SK-N-MC (cell line): ENCODE measurements around the gene CABP4.

Experiments
- EZH2 ChIP-seq: fragments of 200-600 bp; sonication (generic); IDR thresholded peaks from one replicate; pipeline ENCODE4 v1.6.1; 2017; ENCODE audit warnings: antibody characterized with exemption
- FOXP2 ChIP-seq: optimal IDR thresholded peaks from 2 replicates; pipeline ENCODE3; 2011; ENCODE audit warnings: mild to moderate bottlenecking, moderate library complexity; ENCODE audit not compliant: insufficient read depth; ENCODE audit errors: extremely low read length, control extremely low read depth
- POLR2AphosphoS5 ChIP-seq: IDR thresholded peaks from 2 replicates; pipeline ENCODE4 v1.6.1; 2012; ENCODE audit warnings: mild to moderate bottlenecking, low read depth, low read length, borderline replicate concordance

DNA sequence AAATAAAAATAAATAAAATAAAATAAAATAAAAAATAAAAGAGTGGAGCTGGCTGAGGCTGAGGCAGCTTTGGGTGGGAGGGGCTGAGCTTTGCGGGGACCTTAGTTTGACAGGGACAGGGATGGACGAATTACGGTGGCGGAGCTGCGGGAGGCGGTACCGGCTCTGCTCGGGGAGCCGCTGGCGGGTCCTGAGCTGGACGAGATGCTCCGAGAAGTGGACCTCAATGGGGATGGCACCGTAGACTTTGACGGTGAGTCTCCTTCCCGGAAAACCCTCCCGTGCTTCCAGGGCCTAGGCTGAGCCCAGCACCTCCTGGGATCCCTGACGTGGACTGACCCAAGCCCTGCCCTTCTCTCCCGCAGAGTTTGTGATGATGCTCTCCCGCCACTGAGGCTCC, 3.1 kb downstream of the CABP4 start:
- TF ChIP-seq POLR2AphosphoS5 (no peak), EZH2 (no peak), FOXP2 (no peak)
